ENCODE results near the gene FAIM2. TPM values are rescaled to one million over a fixed set of nuclear protein-coding genes. Genes with fewer than 3 reads are reported as not detected.

FAIM2 gene
- total and polyA plus RNA-seq, 2 experiments from 2014 or later: 0.61 to 2.0 TPM

DNA sequence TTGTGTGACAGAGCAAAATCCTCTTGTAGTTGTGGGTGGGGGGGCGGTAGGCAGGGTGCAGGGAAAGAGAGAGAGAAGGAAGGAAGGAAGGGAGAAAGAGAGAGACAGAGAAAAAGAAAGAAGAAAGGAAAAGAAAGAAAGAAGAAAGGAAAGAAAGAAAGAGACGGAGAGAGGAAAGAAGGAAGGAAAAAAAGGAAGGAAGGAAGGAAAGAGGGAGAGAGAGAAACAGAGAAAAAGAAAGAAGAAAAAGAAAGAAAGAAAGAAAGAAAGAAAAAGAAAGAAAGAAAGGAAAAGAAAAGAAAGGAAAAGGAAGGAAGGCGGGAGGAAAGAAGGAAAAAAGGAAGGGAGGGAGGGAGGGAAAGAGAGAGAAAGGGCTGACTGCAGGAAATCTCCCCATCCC is 17.6 kb upstream of the FAIM2 start:
- Mint-ChIP-seq H3K4me1 (no peaks in the 10 kb centered on the region; the same call in 2 of the 3 replicates), H3K27ac (no peak overlapping the region), H3K4me3 (no peak overlapping the region), H3K9me3 (no peaks in the 10 kb centered on the region), H3K27me3 (ENCODE audit: insufficient read depth, low read depth, poor library complexity) (peaks cover 8% of the 10 kb centered on the region), H3K36me3 (ENCODE audit: low read depth) (no peaks in the 10 kb centered on the region)
- Histone ChIP-seq H3K79me2 (replicated peaks; ENCODE audit: insufficient read depth) (no peaks in the 10 kb centered on the region), H3K4me1 (ENCODE audit: insufficient read depth) (no peaks in the 10 kb centered on the region), H2AFZ (no peak overlapping the region), H3K4me2 (no peak overlapping the region), H3F3A (replicated peaks; ENCODE audit: low read depth) (no peaks in the 10 kb centered on the region), H3K27ac (ENCODE audit: low read depth) (no peak overlapping the region), H3K36me3 (ENCODE audit: insufficient read depth) (no peaks in the 10 kb centered on the region), H3K27me3 (ENCODE audit: insufficient read depth) (no peaks in the 10 kb centered on the region), H4K20me1 (replicated peaks; ENCODE audit: insufficient read depth) (no peaks in the 10 kb centered on the region), H3K4me3 (no peak overlapping the region), H3K9me2 (ENCODE audit: insufficient read depth) (no peaks in the 10 kb centered on the region)
- ATAC-seq: no peak
- no peak for DNase-seq (ENCODE audit: low spot score)
- TF ChIP-seq, protein P1, sequence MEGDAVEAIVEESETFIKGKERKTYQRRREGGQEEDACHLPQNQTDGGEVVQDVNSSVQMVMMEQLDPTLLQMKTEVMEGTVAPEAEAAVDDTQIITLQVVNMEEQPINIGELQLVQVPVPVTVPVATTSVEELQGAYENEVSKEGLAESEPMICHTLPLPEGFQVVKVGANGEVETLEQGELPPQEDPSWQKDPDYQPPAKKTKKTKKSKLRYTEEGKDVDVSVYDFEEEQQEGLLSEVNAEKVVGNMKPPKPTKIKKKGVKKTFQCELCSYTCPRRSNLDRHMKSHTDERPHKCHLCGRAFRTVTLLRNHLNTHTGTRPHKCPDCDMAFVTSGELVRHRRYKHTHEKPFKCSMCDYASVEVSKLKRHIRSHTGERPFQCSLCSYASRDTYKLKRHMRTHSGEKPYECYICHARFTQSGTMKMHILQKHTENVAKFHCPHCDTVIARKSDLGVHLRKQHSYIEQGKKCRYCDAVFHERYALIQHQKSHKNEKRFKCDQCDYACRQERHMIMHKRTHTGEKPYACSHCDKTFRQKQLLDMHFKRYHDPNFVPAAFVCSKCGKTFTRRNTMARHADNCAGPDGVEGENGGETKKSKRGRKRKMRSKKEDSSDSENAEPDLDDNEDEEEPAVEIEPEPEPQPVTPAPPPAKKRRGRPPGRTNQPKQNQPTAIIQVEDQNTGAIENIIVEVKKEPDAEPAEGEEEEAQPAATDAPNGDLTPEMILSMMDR (conservative IDR thresholded peaks at IDR 0.05; ENCODE audit: low read depth in 2 of 2): no peak
- TF ChIP-seq ZNF331 (CRISPR knock-in tag; IDR thresholded peaks at IDR 0.05; ENCODE audit: low read depth) (no peak), NANOG (IDR thresholded peaks at IDR 0.05; ENCODE audit: borderline replicate concordance) (no peak), STAT1 (IDR thresholded peaks at IDR 0.05; ENCODE audit: unreplicated experiment) (no peak), ZNF114 (CRISPR knock-in tag; IDR thresholded peaks at IDR 0.05) (no peak), POLR2AphosphoS5 (IDR thresholded peaks at IDR 0.05; ENCODE audit: low read depth) (no peak), EZH2 (IDR thresholded peaks at IDR 0.05; ENCODE audit: low read depth, unreplicated experiment) (no peak)
- TF ChIP-seq, protein P2, sequence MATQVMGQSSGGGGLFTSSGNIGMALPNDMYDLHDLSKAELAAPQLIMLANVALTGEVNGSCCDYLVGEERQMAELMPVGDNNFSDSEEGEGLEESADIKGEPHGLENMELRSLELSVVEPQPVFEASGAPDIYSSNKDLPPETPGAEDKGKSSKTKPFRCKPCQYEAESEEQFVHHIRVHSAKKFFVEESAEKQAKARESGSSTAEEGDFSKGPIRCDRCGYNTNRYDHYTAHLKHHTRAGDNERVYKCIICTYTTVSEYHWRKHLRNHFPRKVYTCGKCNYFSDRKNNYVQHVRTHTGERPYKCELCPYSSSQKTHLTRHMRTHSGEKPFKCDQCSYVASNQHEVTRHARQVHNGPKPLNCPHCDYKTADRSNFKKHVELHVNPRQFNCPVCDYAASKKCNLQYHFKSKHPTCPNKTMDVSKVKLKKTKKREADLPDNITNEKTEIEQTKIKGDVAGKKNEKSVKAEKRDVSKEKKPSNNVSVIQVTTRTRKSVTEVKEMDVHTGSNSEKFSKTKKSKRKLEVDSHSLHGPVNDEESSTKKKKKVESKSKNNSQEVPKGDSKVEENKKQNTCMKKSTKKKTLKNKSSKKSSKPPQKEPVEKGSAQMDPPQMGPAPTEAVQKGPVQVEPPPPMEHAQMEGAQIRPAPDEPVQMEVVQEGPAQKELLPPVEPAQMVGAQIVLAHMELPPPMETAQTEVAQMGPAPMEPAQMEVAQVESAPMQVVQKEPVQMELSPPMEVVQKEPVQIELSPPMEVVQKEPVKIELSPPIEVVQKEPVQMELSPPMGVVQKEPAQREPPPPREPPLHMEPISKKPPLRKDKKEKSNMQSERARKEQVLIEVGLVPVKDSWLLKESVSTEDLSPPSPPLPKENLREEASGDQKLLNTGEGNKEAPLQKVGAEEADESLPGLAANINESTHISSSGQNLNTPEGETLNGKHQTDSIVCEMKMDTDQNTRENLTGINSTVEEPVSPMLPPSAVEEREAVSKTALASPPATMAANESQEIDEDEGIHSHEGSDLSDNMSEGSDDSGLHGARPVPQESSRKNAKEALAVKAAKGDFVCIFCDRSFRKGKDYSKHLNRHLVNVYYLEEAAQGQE (IDR thresholded peaks at IDR 0.05; ENCODE audit: unreplicated experiment): no peak
- TF ChIP-seq, protein P3, sequence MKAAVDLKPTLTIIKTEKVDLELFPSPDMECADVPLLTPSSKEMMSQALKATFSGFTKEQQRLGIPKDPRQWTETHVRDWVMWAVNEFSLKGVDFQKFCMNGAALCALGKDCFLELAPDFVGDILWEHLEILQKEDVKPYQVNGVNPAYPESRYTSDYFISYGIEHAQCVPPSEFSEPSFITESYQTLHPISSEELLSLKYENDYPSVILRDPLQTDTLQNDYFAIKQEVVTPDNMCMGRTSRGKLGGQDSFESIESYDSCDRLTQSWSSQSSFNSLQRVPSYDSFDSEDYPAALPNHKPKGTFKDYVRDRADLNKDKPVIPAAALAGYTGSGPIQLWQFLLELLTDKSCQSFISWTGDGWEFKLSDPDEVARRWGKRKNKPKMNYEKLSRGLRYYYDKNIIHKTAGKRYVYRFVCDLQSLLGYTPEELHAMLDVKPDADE (IDR thresholded peaks at IDR 0.05): no peak
- TF ChIP-seq, protein P4, sequence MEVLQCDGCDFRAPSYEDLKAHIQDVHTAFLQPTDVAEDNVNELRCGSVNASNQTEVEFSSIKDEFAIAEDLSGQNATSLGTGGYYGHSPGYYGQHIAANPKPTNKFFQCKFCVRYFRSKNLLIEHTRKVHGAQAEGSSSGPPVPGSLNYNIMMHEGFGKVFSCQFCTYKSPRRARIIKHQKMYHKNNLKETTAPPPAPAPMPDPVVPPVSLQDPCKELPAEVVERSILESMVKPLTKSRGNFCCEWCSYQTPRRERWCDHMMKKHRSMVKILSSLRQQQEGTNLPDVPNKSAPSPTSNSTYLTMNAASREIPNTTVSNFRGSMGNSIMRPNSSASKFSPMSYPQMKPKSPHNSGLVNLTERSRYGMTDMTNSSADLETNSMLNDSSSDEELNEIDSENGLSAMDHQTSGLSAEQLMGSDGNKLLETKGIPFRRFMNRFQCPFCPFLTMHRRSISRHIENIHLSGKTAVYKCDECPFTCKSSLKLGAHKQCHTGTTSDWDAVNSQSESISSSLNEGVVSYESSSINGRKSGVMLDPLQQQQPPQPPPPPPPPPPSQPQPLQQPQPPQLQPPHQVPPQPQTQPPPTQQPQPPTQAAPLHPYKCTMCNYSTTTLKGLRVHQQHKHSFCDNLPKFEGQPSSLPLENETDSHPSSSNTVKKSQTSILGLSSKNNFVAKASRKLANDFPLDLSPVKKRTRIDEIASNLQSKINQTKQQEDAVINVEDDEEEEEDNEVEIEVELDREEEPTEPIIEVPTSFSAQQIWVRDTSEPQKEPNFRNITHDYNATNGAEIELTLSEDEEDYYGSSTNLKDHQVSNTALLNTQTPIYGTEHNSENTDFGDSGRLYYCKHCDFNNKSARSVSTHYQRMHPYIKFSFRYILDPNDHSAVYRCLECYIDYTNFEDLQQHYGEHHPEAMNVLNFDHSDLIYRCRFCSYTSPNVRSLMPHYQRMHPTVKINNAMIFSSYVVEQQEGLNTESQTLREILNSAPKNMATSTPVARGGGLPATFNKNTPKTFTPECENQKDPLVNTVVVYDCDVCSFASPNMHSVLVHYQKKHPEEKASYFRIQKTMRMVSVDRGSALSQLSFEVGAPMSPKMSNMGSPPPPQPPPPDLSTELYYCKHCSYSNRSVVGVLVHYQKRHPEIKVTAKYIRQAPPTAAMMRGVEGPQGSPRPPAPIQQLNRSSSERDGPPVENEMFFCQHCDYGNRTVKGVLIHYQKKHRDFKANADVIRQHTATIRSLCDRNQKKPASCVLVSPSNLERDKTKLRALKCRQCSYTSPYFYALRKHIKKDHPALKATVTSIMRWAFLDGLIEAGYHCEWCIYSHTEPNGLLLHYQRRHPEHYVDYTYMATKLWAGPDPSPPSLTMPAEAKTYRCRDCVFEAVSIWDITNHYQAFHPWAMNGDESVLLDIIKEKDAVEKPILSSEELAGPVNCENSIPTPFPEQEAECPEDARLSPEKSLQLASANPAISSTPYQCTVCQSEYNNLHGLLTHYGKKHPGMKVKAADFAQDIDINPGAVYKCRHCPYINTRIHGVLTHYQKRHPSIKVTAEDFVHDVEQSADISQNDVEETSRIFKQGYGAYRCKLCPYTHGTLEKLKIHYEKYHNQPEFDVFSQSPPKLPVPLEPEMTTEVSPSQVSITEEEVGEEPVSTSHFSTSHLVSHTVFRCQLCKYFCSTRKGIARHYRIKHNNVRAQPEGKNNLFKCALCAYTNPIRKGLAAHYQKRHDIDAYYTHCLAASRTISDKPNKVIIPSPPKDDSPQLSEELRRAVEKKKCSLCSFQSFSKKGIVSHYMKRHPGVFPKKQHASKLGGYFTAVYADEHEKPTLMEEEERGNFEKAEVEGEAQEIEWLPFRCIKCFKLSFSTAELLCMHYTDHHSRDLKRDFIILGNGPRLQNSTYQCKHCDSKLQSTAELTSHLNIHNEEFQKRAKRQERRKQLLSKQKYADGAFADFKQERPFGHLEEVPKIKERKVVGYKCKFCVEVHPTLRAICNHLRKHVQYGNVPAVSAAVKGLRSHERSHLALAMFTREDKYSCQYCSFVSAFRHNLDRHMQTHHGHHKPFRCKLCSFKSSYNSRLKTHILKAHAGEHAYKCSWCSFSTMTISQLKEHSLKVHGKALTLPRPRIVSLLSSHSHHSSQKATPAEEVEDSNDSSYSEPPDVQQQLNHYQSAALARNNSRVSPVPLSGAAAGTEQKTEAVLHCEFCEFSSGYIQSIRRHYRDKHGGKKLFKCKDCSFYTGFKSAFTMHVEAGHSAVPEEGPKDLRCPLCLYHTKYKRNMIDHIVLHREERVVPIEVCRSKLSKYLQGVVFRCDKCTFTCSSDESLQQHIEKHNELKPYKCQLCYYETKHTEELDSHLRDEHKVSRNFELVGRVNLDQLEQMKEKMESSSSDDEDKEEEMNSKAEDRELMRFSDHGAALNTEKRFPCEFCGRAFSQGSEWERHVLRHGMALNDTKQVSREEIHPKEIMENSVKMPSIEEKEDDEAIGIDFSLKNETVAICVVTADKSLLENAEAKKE (CRISPR knock-in tag; IDR thresholded peaks at IDR 0.05): no peak

All from GM23338 (cell line).